Activated CD4-positive, alpha-beta T cell treated with anti-CD3 and anti-CD28 coated beads, Interleukin-2, amount 50 U/mL, for 4 hours (primary cell): ENCODE results near the gene SEPTIN3.

Experiments used
- DNase-seq, 2 experiments: peaks; one replicate each; pipeline ENCODE4 v3.0.0-alpha.2; 2020

SEPTIN3 gene

GRCh38 chr22:41969110-41969646 is at the start of gene SEPTIN3:
TSS of gene SEPTIN3 (plus strand) at chr22:41969443. CDS start at chr22:41971493, 2,050 bp downstream.
- no peak for DNase-seq

GRCh38 chr22:41920271-41920976 is 48.8 kb upstream of the SEPTIN3 start:
- DNase-seq = no peak

GRCh38 chr22:41922328-41922727 is 46.9 kb upstream of the SEPTIN3 start:
- DNase-seq = no peak

DNA sequence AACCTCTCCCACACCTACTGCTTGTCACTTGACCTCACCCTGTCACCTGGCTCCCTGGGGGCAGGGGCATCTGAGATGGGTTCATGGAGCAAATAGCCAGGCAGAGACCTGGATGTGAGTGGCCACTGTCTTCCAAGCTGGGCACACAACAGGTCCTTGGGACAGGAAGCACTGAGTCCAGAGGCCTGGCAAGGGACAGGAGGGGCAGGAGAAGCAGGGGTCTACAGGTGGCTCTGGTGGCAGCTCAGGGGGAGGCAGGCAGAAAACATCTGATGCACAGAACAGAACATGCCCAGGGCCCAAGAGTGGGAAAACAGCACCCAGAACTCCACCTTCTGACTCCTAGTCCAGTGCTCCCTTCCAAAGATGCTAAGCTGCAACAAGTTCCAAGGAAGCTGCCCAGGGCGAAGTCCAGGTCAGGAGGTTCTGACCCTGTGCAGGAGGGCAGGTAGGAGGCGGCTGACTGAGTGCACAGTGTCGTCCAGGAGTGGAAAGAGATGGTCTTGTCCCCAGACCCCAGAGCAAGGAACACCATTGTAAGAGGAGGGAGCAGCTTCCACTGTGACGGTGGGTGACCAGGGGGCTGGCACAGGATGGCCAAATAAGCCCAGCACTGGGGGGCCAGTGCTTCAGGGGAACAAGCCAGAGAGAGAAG is 46.2 kb upstream of the SEPTIN3 start:
- no peak for DNase-seq

DNA sequence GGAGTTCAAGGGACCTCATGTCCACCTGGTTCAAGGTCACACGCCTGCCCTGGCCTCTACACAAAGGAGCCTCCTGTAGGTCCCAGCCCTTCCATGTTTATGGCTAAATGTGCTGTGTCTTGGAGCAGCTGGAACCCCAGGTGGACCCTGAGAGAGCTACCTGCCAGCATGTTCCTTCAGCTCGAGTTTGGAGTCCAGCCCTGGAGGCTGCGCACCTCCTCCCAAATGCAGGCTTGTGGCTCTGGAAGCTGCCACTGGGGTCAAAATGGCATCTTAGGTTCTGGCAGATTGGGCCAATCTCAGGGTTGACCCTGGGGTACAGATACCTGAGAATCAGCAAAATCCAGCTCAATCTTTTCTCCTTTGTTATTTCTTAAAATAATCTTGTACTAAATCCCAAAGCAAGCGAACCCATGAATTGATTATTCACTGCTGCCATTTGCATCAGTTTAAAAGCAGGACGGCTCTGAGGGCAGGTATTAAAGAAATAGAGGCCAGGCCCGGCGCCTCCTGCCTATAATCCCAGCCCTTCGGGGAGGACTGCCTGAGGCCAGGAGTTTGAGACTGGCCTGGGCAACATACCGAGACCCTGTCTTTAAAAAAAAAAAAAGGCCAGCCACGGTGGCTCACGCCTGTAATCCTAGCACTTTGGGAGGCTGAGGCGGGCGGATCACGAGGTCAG is 45.5 kb upstream of the SEPTIN3 start:
- DNase-seq = no peak

DNA sequence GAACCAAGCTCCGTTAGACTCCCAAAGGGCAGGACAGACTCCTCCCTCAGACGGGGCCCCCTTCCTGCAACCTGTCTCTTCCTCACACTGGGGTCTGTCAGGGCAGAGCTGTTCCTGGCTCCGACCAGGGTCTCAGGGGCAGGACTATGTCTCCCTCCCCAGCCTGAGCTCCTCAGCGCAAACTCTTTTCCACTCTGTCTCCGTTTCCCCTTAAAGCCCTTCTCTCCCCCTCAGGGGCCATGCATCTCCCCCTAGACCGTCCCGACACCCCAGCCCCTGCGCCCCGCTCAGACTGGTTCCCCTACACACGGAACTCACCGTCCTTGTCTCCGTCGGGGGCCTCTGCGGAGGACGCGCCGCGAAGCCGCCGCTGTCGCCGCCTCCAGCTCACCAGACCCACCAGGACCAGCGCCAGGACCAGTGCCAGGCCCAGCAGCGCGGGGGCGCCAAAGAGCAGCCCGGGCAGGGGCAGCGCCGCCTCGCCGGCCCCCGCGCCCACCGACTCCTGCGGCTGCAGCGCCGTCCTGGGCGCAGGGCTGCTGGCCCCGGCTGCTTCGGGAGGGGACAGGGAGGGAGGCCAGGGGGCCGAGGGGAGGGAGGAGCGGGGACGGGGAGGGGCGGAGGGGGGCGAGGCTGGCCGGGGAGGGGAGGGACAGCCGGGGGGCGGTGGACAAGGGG is 43.3 kb upstream of the SEPTIN3 start:
- DNase-seq = peak; percentile 70 to 76

DNA sequence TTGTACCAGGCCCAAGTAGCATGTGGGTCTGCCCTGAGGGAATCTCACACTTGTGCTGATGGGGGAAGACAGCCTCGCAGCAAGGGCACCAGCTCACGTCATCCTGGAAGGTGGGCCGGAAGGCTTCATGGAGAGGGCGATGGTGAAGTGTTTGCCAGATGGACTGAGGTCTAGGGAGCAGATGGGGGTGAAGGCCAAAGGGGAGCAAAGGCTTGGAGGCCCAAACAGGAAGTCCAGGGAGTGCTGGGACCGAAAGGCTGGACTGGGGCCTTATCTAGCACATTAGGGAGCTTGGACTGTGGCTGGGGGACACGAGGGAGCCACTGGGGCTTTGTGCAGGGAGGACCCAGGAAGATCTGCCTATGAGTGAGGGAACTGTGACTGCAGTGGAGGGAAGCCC is 41.4 kb upstream of the SEPTIN3 start:
- no peak for DNase-seq

DNA sequence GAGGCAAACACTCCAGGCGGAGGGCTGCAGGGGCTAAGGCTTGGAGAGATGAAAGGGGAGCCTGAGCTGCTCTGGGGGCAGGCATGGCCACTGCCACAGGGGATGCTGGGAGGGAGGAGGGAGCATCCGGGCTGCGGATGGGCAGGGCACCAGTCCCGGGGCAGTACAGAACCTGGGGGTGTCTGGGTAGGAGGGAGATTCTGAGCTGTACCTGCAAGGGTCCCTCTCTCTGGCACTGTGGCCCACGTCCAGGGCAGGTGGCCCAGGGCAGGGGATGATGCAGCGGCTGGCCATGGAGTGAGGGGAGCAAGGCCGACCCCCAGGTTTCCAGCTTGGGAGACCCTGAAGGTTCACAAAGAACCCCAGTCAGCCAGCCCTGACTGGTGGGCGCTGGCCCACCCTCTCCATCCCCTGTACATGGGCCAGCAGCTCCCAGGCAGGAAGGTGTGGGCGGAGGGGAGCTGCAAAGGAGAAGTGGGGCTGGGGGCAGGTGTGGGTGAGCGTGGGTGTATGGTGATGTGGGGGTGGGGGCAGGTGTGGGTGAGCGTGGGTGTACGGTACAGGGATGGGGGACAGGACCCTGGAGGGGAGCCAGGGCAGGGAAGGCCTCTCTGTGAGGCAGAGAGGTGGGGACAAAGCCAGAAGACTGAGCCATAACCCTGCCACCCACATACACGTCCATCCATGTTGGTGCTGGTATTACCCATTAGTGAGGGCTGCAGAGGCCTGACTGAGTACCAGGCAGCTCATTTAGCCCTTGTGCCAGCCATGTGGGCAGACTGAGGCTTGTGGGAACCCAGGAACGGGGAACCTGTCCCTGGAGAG is 40.4 kb upstream of the SEPTIN3 start:
- no peak for DNase-seq

DNA sequence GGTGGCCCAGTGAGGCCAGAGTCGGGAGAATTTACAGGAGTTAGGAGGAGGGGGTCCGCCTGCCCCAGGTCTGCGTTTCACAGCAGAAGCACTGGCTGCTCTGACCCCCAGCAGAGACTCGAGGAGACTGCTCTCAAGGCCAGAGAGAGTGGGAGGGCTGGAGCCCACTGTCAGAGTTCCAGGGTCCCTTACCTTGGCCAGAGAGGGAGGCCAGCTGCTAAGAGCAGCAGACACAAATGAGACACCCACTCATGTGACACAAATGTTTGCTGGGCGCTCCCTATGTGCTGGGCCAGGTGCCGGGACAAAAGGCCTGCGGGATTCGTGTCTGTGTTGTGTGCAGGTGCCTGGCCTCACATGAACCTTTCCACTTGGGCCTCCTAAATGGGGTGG is 39.8 kb upstream of the SEPTIN3 start:
- DNase-seq = no peak

DNA sequence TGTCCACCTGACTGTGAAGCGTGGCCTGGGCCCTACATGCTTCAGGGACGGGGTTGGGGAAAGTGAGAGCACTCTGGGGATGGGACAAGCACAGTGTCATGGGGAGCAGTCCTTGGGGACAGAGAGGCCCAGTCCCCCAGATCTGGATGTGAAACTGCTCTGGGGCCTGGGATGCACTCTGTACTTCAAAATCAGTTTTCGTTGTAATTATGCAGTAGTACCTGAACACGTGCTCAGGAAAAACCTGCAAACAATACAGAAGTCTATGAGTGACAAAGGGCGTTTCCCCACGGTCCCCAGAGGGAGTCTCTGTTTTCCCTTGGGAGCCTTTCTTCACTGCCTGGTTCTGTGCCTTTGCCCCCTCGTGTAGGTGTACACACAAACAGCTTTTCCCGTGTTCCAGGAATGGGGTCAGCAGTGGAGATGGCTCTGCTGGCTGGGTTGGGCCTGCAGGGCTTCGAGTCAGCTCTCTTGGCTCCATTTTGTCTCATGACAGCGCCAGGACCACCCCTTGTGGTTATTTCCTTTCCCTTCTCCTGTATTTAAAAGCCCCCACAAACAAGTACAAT is 37.5 kb upstream of the SEPTIN3 start:
- DNase-seq = no peak

- DNase-seq = no peak
These were observed 36.9 kb upstream of the SEPTIN3 start for GRCh38 chr22:41932353-41932752.

DNA sequence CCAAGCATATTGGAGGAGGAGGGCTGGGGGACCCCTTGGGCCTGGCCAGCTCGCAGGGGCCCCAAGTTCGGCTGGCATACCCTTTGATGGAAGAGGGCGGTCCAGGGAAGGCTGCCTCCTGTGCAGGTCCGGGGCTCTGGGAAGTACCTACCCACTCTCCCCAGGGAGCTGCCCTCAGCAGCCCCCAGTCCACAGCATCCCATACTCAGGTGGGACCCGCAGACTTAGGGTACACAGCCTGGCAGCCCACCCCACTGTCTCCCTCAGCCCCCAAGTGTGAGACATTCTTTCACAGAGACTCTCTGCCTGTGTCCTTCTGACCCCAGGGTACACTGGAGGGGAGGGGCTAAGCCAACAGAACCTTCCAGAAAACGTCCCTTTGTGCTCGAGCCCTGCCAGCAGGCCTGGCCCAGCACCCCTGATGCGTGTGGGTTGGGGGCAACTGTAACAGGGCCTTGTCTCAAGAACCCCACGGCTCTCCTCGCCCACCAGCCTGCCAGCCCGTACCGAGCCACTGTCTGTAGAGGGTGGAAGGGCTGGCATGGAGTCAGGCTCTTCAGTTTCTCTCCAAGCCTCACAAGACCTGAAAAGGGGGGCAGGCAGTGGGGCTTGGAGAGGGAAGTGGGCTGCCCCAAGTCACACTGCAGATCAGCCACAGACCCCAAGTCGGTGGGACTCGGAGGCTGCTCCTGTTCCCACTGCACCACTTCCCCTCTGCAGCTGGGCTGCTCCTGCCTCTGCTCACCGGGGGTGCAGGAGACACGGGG is 35.6 kb upstream of the SEPTIN3 start:
- no peak for DNase-seq

GRCh38 chr22:41934284-41935014 is 34.8 kb upstream of the SEPTIN3 start:
- DNase-seq = no peak

DNA sequence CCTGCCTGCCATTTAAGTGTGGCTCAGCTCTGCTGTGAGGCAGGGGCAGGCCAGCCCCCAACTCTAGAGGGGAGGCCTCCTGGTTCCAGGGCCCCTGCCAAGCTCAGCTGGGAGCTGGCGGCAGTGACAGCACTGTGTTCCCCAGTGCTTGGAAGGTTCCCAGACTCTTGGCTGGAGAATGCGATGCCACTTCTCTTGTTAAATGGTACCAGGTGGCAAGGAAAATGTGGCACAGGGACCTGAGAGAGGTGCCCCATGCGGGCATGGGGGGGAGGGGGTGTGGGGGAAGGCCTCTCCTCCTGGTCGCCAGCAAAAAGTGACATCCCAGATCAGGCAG is 34.3 kb upstream of the SEPTIN3 start:
- DNase-seq = no peak

DNA sequence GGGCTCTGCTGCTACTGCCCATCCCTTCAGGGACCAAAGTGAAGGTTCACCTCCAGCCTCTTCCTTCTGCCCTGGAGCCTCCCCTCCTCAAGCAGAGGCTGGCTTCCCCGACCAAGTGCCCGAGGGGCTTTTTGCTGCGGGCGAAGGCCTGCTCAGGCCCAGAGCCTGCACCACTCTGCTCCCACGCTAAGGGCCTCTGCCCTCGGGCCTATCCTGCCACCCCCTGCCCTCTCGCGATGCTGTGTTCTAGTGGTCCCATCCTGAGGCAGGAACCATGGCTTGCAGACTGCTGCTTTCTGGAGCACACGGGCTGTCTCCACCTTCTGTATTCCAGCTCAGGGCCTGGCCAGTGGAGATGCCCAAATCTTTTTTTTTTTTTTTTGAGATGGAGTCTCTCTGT is 33.7 kb upstream of the SEPTIN3 start:
- DNase-seq = no peak

- DNase-seq = no peak
These were observed 32.4 kb upstream of the SEPTIN3 start for GRCh38 chr22:41936894-41937169.

- DNase-seq = peak; percentile 98
These were observed 29.0 kb upstream of the SEPTIN3 start for GRCh38 chr22:41939981-41940831.

- peak; percentile 82 to 84 for DNase-seq
These were observed 28.1 kb upstream of the SEPTIN3 start for GRCh38 chr22:41940832-41941765.
